Tibial artery (tissue), 4 donors: ENCODE data around the gene CAMK2B.
A peak's percentile ranks its signal among the peaks of the same experiment; 100 is the strongest.

Experiments
- DNase-seq, 2 donors: peaks; one replicate each; pipeline ENCODE4 v3.0.0-alpha.2; 2019
- H3K27ac ChIP-seq, 2 donors: fragments of 200-600 bp; sonication (generic) in 1 of 2; 1 replicate in 1 of 2; 2 replicates in 1 of 2; pipeline ENCODE4 v1.5.1; 2018 to 2019; ENCODE audit warnings: mild to moderate bottlenecking in 1 of 2
- H3K27me3 ChIP-seq, 2 donors: fragments of 200-600 bp; sonication (generic) in 1 of 2; one replicate each; pipeline versions ENCODE4 v1.5.1 to v1.6.0; 2016 to 2019
- H3K36me3 ChIP-seq, 3 donors: fragments of 200-600 bp; sonication (generic) in 2 of 3; one replicate each; pipeline ENCODE4 v1.5.1; 2016 to 2019; ENCODE audit warnings: mild to moderate bottlenecking in 2 of 3
- H3K4me1 ChIP-seq, 4 donors: fragments of 200-600 bp; sonication (generic) in 2 of 4; 1 replicate in 3 of 4; 2 replicates in 1 of 4; pipeline ENCODE4 v1.5.1; 2016 to 2019
- H3K4me3 ChIP-seq, 2 donors: fragments of 200-600 bp; sonication (generic) in 1 of 2; 1 replicate in 1 of 2; 2 replicates in 1 of 2; pipeline ENCODE4 v1.5.1; 2018 to 2019; ENCODE audit warnings: mild to moderate bottlenecking in 2 of 2
- H3K9me3 ChIP-seq, 3 donors: fragments of 200-600 bp; sonication (generic) in 1 of 3; one replicate each; pipeline ENCODE4 v1.5.1; 2016 to 2019
- CTCF ChIP-seq, 2 experiments: fragments of 200-600 bp in 1 of 2; fragments of 450-650 bp in 1 of 2; IDR thresholded peaks; one replicate each; pipeline ENCODE4 v1.5.1; 2017 to 2019; ENCODE audit warnings: antibody characterized with exemption in 2 of 2, mild to moderate bottlenecking in 1 of 2, moderate library complexity in 1 of 2
- intact Hi-C: fragments of 100-400 bp; cut with DNase I; formaldehyde crosslinking; loops from one replicate; pipeline ENCODE4 v1.15.0; 2023; ENCODE audit warnings: low total_unique reads

CAMK2B gene

GRCh38 chr7:44276571-44277221 is 48.7 kb downstream of the CAMK2B start:
- no peak for TF ChIP-seq CTCF (IDR thresholded peaks at IDR 0.05)
- Histone ChIP-seq H3K36me3 (no peaks in the 10 kb centered on the region), H3K4me3 (no peak overlapping the region), H3K27me3 (peaks cover 0 to 11% of the 10 kb centered on the region in 2 donors), H3K4me1 (peaks cover 0 to 4% (median 0%) of the 10 kb centered on the region in 4 donors), H3K27ac (no peak overlapping the region), H3K9me3 (no peaks in the 10 kb centered on the region)
- peak in 1 of 2 donors; percentile 43 for DNase-seq
- intact Hi-C loops: no loop called here

GRCh38 chr7:44275957-44276570 is 49.3 kb downstream of the CAMK2B start:
- H3K27ac ChIP-seq: no peak overlapping the region
- intact Hi-C loops: no loop called here
- peaks cover 0 to 11% of the 10 kb centered on the region in 2 donors for H3K27me3 ChIP-seq
- H3K4me1 ChIP-seq: peaks cover 0 to 4% (median 0%) of the 10 kb centered on the region in 4 donors
- peak in 1 of 2 donors; percentile 48 for DNase-seq
- H3K9me3 ChIP-seq: no peaks in the 10 kb centered on the region
- no peak for TF ChIP-seq CTCF (IDR thresholded peaks at IDR 0.05)
- H3K4me3 ChIP-seq: no peak overlapping the region
- H3K36me3 ChIP-seq: no peaks in the 10 kb centered on the region

- peaks cover 0 to 4% (median 0%) of the 10 kb centered on the region in 4 donors for H3K4me1 ChIP-seq
- no peak for TF ChIP-seq CTCF (IDR thresholded peaks at IDR 0.05)
- no peaks in the 10 kb centered on the region for H3K9me3 ChIP-seq
- intact Hi-C loops: no loop called here
- peaks cover 0 to 11% of the 10 kb centered on the region in 2 donors for H3K27me3 ChIP-seq
- no peak overlapping the region for H3K4me3 ChIP-seq
- no peak for DNase-seq
- H3K27ac ChIP-seq: no peak overlapping the region
- H3K36me3 ChIP-seq: no peaks in the 10 kb centered on the region
Observed at GRCh38 chr7:44275146-44275545, 50.2 kb downstream of the CAMK2B start.

GRCh38 chr7:44274623-44274975 is 50.8 kb downstream of the CAMK2B start:
- intact Hi-C loops: no loop called here
- Histone ChIP-seq H3K4me3 (no peak overlapping the region), H3K4me1 (peaks cover 0 to 4% (median 0%) of the 10 kb centered on the region in 4 donors), H3K27me3 (peaks cover 0 to 11% of the 10 kb centered on the region in 2 donors), H3K36me3 (no peaks in the 10 kb centered on the region), H3K9me3 (no peaks in the 10 kb centered on the region), H3K27ac (no peak overlapping the region)
- TF ChIP-seq CTCF (IDR thresholded peaks at IDR 0.05): no peak
- no peak for DNase-seq

GRCh38 chr7:44273681-44274622 is 51.4 kb downstream of the CAMK2B start:
- H3K27ac ChIP-seq: no peak overlapping the region
- TF ChIP-seq CTCF (IDR thresholded peaks at IDR 0.05): no peak
- H3K4me1 ChIP-seq: peaks cover 0 to 4% (median 0%) of the 10 kb centered on the region in 4 donors
- no peak overlapping the region for H3K4me3 ChIP-seq
- no peak for DNase-seq
- peaks cover 0 to 11% of the 10 kb centered on the region in 2 donors for H3K27me3 ChIP-seq
- H3K36me3 ChIP-seq: no peaks in the 10 kb centered on the region
- H3K9me3 ChIP-seq: no peaks in the 10 kb centered on the region
- intact Hi-C loops: no loop called here
